Testis (tissue), 2 donors: ENCODE results near the gene MSI2.

ENCODE experiments used
- POLR2A ChIP-seq: fragments of 450-650 bp; IDR thresholded peaks from one replicate; pipeline ENCODE4 v1.6.1; 2017; ENCODE audit warnings: antibody characterized with exemption, mild to moderate bottlenecking, moderate library complexity
- TF ChIP-seq, protein P1 (sequence below), 3 experiments: fragments of 450-650 bp in 2 of 3; fragments of 200-600 bp in 1 of 3; sonication (generic) in 1 of 3; IDR thresholded peaks; one replicate each; pipeline ENCODE4 v1.5.1; 2016 to 2019; ENCODE audit warnings: antibody characterized with exemption in 3 of 3, mild to moderate bottlenecking in 2 of 3, moderate library complexity in 1 of 3

DNA sequence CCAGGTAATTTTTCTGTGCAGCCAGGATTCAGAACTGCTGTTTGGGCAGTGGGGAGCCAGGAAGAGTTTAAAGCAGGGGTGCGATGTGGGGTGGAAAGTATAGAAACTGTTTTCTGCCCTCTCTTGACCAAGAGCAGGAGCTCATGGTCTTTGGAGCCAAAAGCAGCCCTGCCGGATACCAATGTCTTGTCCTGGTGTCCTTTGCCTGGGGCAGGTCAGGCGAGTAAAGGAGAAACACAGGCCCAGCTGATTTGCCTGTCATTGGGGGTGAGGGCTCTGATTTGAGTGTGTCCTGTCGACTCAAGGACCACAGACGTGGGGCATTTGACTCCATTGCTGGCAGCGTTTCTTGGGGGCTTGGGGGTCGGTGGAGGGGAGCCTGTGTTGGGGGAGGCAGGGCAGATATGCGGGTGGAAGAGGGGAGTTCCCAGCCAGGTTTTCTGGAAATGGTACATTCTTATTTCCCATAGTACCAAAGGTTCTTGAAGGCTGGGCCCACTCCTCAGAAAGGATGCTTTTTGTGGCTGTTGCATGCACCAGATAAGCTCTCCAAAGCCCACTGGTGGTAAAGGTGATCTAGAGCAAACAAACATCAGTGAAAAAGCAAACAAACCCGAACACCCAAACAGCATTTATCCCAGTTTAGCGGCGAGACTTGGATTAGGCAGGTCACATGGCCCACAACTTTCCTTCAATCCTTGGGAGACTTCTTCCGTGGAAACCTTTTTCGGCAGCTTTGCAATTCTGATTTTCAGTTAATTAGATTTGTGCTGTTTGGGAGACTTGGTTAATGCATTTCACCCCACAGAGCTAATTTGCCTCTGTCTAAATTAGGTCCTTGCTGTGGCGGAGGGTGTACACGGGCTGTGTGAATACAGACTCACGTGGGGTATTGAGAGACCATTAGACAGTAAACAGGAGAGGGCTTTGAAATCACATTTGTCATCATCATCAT, 59.0 kb downstream of the MSI2 start:
- no peak for TF ChIP-seq POLR2A
- TF ChIP-seq, protein P1, sequence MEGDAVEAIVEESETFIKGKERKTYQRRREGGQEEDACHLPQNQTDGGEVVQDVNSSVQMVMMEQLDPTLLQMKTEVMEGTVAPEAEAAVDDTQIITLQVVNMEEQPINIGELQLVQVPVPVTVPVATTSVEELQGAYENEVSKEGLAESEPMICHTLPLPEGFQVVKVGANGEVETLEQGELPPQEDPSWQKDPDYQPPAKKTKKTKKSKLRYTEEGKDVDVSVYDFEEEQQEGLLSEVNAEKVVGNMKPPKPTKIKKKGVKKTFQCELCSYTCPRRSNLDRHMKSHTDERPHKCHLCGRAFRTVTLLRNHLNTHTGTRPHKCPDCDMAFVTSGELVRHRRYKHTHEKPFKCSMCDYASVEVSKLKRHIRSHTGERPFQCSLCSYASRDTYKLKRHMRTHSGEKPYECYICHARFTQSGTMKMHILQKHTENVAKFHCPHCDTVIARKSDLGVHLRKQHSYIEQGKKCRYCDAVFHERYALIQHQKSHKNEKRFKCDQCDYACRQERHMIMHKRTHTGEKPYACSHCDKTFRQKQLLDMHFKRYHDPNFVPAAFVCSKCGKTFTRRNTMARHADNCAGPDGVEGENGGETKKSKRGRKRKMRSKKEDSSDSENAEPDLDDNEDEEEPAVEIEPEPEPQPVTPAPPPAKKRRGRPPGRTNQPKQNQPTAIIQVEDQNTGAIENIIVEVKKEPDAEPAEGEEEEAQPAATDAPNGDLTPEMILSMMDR (IDR thresholded peaks at IDR 0.05) = no peak
